ENCODE data around the gene GAL3ST1. TPM values are rescaled to one million over a fixed set of nuclear protein-coding genes. Genes with fewer than 3 reads are reported as not detected.
A peak's percentile ranks its signal among the peaks of the same experiment; 100 is the strongest.
"Not testable (repeated sequence)": the region's sequence is repeated elsewhere in the genome, so short reads cannot be mapped to it uniquely, and the experiment has no call there.

GAL3ST1 gene
- not detected for total RNA-seq

GRCh38 chr22:30574095-30574981 is at the start of gene GAL3ST1:
TSS of gene GAL3ST1 (minus strand) at chr22:30574665. CDS start at chr22:30557392, 17,273 bp downstream.
- ChIA-PET CTCF (interaction anchor here (0.6 to 0.7 kb wide), 2 partner anchors 30 to 63 kb away, joined by 3 read pairs; no protein-coding TSS in a partner anchor), POLR2A (no interaction called here)
- ATAC-seq (no peak), DNase-seq (no peak)
- Mint-ChIP-seq H3K4me3 (no peak within 1 kb of the TSS), H3K27ac (no peak within 1 kb of the TSS), H3K4me1 (ENCODE audit: low read depth) (peaks cover 3% of the 10 kb centered on the region), H3K9me3 (ENCODE audit: insufficient read depth) (no peaks in the 10 kb centered on the region), H3K27me3 (ENCODE audit: low read depth) (peaks cover 6% of the 10 kb centered on the region), H3K36me3 (ENCODE audit: low read depth) (peaks cover 31% of the 10 kb centered on the region)

GRCh38 chr22:30619909-30620308 is 45.4 kb upstream of the GAL3ST1 start:
- CTCF ChIA-PET = interaction anchor here (1.4 to 2.1 kb wide), 2 partner anchors 15 to 135 kb away, joined by 5 to 6 read pairs; no protein-coding TSS in a partner anchor
- DNase-seq, POLR2A ChIA-PET: not testable (repeated sequence)

GRCh38 chr22:30617819-30618218 is 43.4 kb upstream of the GAL3ST1 start:
- no peak for ATAC-seq
- ChIA-PET POLR2A (no interaction called here), CTCF (no interaction called here)
- H3K4me3 Mint-ChIP-seq = no peak overlapping the region
- no peak overlapping the region for H3K27ac Mint-ChIP-seq
- no peaks in the 10 kb centered on the region for H3K9me3 Mint-ChIP-seq (ENCODE audit: insufficient read depth)
- H3K36me3 Mint-ChIP-seq (ENCODE audit: low read depth) = no peaks in the 10 kb centered on the region
- H3K27me3 Mint-ChIP-seq (ENCODE audit: low read depth) = no peaks in the 10 kb centered on the region
- no peak for DNase-seq
- H3K4me1 Mint-ChIP-seq (ENCODE audit: low read depth) = no peaks in the 10 kb centered on the region

More at GRCh38 chr22:30619909-30620308, 45.4 kb upstream of the GAL3ST1 start:
- H3K4me3 Mint-ChIP-seq; H3K9me3 Mint-ChIP-seq (ENCODE audit: insufficient read depth); ATAC-seq; H3K27me3 Mint-ChIP-seq (ENCODE audit: low read depth); H3K4me1 Mint-ChIP-seq (ENCODE audit: low read depth); H3K27ac Mint-ChIP-seq; H3K36me3 Mint-ChIP-seq (ENCODE audit: low read depth): not testable (repeated sequence)

- CTCF ChIA-PET = interaction anchor here (1.6 kb wide), 1 partner anchor 11 kb away, joined by 3 read pairs; no protein-coding TSS in a partner anchor
- H3K4me1 Mint-ChIP-seq (ENCODE audit: low read depth) = no peaks in the 10 kb centered on the region
- DNase-seq = no peak
- H3K36me3 Mint-ChIP-seq (ENCODE audit: low read depth) = no peaks in the 10 kb centered on the region
- POLR2A ChIA-PET = no interaction called here
- no peak for ATAC-seq
- H3K4me3 Mint-ChIP-seq = no peak overlapping the region
- H3K27ac Mint-ChIP-seq = no peak overlapping the region
- no peaks in the 10 kb centered on the region for H3K9me3 Mint-ChIP-seq (ENCODE audit: insufficient read depth)
- no peaks in the 10 kb centered on the region for H3K27me3 Mint-ChIP-seq (ENCODE audit: low read depth)
These were observed 41.1 kb upstream of the GAL3ST1 start for GRCh38 chr22:30615543-30615954.

GRCh38 chr22:30614879-30615278 is 40.4 kb upstream of the GAL3ST1 start:
- no peaks in the 10 kb centered on the region for H3K36me3 Mint-ChIP-seq (ENCODE audit: low read depth)
- no peaks in the 10 kb centered on the region for H3K27me3 Mint-ChIP-seq (ENCODE audit: low read depth)
- H3K9me3 Mint-ChIP-seq (ENCODE audit: insufficient read depth) = no peaks in the 10 kb centered on the region
- ChIA-PET CTCF (interaction anchor here (1.6 kb wide), 1 partner anchor 10 kb away, joined by 3 read pairs; no protein-coding TSS in a partner anchor), POLR2A (no interaction called here)
- DNase-seq = no peak
- no peak overlapping the region for H3K4me3 Mint-ChIP-seq
- H3K27ac Mint-ChIP-seq = no peak overlapping the region
- no peak for ATAC-seq
- peaks cover 3% of the 10 kb centered on the region for H3K4me1 Mint-ChIP-seq (ENCODE audit: low read depth)

- no peak for DNase-seq
- CTCF ChIA-PET = interaction anchor here (1.6 kb wide), 1 partner anchor 10 kb away, joined by 3 read pairs; no protein-coding TSS in a partner anchor
- Mint-ChIP-seq H3K4me3 (no peak overlapping the region), H3K9me3 (ENCODE audit: insufficient read depth) (no peaks in the 10 kb centered on the region), H3K4me1 (ENCODE audit: low read depth) (peaks cover 8% of the 10 kb centered on the region), H3K36me3 (ENCODE audit: low read depth) (no peaks in the 10 kb centered on the region), H3K27ac (no peak overlapping the region), H3K27me3 (ENCODE audit: low read depth) (no peaks in the 10 kb centered on the region)
- POLR2A ChIA-PET = no interaction called here
- no peak for ATAC-seq
These were observed 39.8 kb upstream of the GAL3ST1 start for GRCh38 chr22:30614268-30614667.

- no peak for ATAC-seq
- no peak overlapping the region for H3K4me3 Mint-ChIP-seq
- no peak for DNase-seq
- H3K9me3 Mint-ChIP-seq (ENCODE audit: insufficient read depth) = no peaks in the 10 kb centered on the region
- H3K27me3 Mint-ChIP-seq (ENCODE audit: low read depth) = no peaks in the 10 kb centered on the region
- no peaks in the 10 kb centered on the region for H3K36me3 Mint-ChIP-seq (ENCODE audit: low read depth)
- ChIA-PET POLR2A (interaction anchor here (0.6 kb wide), 1 partner anchor 895 kb away, joined by 3 read pairs; no protein-coding TSS in a partner anchor), CTCF (interaction anchor here (1.7 kb wide), 1 partner anchor 11 kb away, joined by 7 read pairs; no protein-coding TSS in a partner anchor)
- peaks cover 23% of the 10 kb centered on the region for H3K4me1 Mint-ChIP-seq (ENCODE audit: low read depth)
- no peak overlapping the region for H3K27ac Mint-ChIP-seq
These were observed 38.3 kb upstream of the GAL3ST1 start for GRCh38 chr22:30612789-30613188.

GRCh38 chr22:30611197-30611596 is 36.7 kb upstream of the GAL3ST1 start:
- H3K4me1 Mint-ChIP-seq (ENCODE audit: low read depth) = peaks cover 38% of the 10 kb centered on the region
- CTCF ChIA-PET = interaction anchor here (1.7 kb wide), 1 partner anchor 10 kb away, joined by 7 read pairs; no protein-coding TSS in a partner anchor
- POLR2A ChIA-PET = no interaction called here
- DNase-seq = no peak
- H3K9me3 Mint-ChIP-seq (ENCODE audit: insufficient read depth) = no peaks in the 10 kb centered on the region
- H3K27ac Mint-ChIP-seq = no peak overlapping the region
- H3K36me3 Mint-ChIP-seq (ENCODE audit: low read depth) = no peaks in the 10 kb centered on the region
- ATAC-seq = no peak
- no peak overlapping the region for H3K4me3 Mint-ChIP-seq
- no peaks in the 10 kb centered on the region for H3K27me3 Mint-ChIP-seq (ENCODE audit: low read depth)

GRCh38 chr22:30610299-30610698 is 35.8 kb upstream of the GAL3ST1 start:
- ChIA-PET POLR2A (no interaction called here), CTCF (interaction anchor here (5.6 kb wide), 1 partner anchor 24 kb away, joined by 44 read pairs; the partner anchor contains the start of gene SLC35E4)
- Mint-ChIP-seq H3K9me3 (ENCODE audit: insufficient read depth) (no peaks in the 10 kb centered on the region), H3K27ac (no peak overlapping the region), H3K4me1 (ENCODE audit: low read depth) (peaks cover 47% of the 10 kb centered on the region), H3K27me3 (ENCODE audit: low read depth) (no peaks in the 10 kb centered on the region), H3K4me3 (no peak overlapping the region), H3K36me3 (ENCODE audit: low read depth) (no peaks in the 10 kb centered on the region)
- no peak for ATAC-seq
- no peak for DNase-seq

- Mint-ChIP-seq H3K4me1 (ENCODE audit: low read depth) (peaks cover 48% of the 10 kb centered on the region), H3K9me3 (ENCODE audit: insufficient read depth) (no peaks in the 10 kb centered on the region), H3K27ac (peak overlapping the region; percentile 4), H3K36me3 (ENCODE audit: low read depth) (no peaks in the 10 kb centered on the region), H3K4me3 (no peak overlapping the region), H3K27me3 (ENCODE audit: low read depth) (no peaks in the 10 kb centered on the region)
- DNase-seq = peak; percentile 36
- ChIA-PET POLR2A (interaction anchor here (0.8 kb wide), 1 partner anchor 26 kb away, joined by 3 read pairs; the partner anchor contains the start of gene SLC35E4), CTCF (interaction anchor here (1.5 to 5.6 kb wide), 3 partner anchors 25 to 164 kb away, joined by 5 to 44 read pairs (median 10); partner anchors contain the start of gene SLC35E4)
- peak; percentile 51 for ATAC-seq
These were observed 35.1 kb upstream of the GAL3ST1 start for GRCh38 chr22:30609260-30610185.

GRCh38 chr22:30607939-30608338 is 33.5 kb upstream of the GAL3ST1 start:
- no peak for DNase-seq
- ATAC-seq = no peak
- Mint-ChIP-seq H3K9me3 (ENCODE audit: insufficient read depth) (no peaks in the 10 kb centered on the region), H3K36me3 (ENCODE audit: low read depth) (no peaks in the 10 kb centered on the region), H3K4me3 (no peak overlapping the region), H3K27ac (no peak overlapping the region), H3K27me3 (ENCODE audit: low read depth) (no peaks in the 10 kb centered on the region), H3K4me1 (ENCODE audit: low read depth) (peaks cover 48% of the 10 kb centered on the region)
- POLR2A ChIA-PET = interaction anchor here (1.0 kb wide), 1 partner anchor 17 kb away, joined by 5 read pairs; the partner anchor contains the start of gene PES1
- CTCF ChIA-PET = interaction anchor here (1.6 to 5.6 kb wide), 4 partner anchors 17 to 163 kb away, joined by 5 to 44 read pairs (median 17); partner anchors contain the start of genes PES1 and SLC35E4

Measured in activated CD8-positive, alpha-beta T cell treated with anti-CD3 and anti-CD28 coated beads, Interleukin-2, amount 10 ng/mL, durations not matched to agents 7 days and 5 days (primary cell).